Measurements from ENCODE around the gene FBXO3.
A peak's percentile ranks its signal among the peaks of the same experiment; 100 is the strongest.
"Not testable (repeated sequence)": the region's sequence is repeated elsewhere in the genome, so short reads cannot be mapped to it uniquely, and the experiment has no call there.

The FBXO3 gene

GRCh38 chr11:33730716-33731115, 43.6 kb downstream of the FBXO3 start:
- TF ChIP-seq CTCF (conservative IDR thresholded peaks at IDR 0.05; ENCODE audit: low read length) (no peak), EZH2phosphoT487 (IDR thresholded peaks at IDR 0.05; ENCODE audit: borderline replicate concordance) (no peak)
- Histone ChIP-seq H3K4me3 (ENCODE audit: low read length, poor library complexity, severe bottlenecking) (no peak overlapping the region), H3K79me2 (ENCODE audit: insufficient read depth, low read length) (peaks cover 69% of the 10 kb centered on the region), H3K36me3 (ENCODE audit: insufficient read depth, low read length) (no peaks in the 10 kb centered on the region), H3F3A (ENCODE audit: low read depth) (no peaks in the 10 kb centered on the region), H3K9me2 (replicated peaks; ENCODE audit: low read depth, low read length) (no peaks in the 10 kb centered on the region), H3K9me3 (ENCODE audit: insufficient read depth, low read depth, low read length) (no peaks in the 10 kb centered on the region), H4K20me1 (ENCODE audit: insufficient read depth, low read length, poor library complexity, severe bottlenecking) (peaks cover 10% of the 10 kb centered on the region), H2AFZ (ENCODE audit: low read length) (no peak overlapping the region), H3K4me2 (ENCODE audit: low read depth, low read length, poor library complexity, severe bottlenecking) (peak overlapping the region; percentile 43), H3K4me1 (ENCODE audit: insufficient read depth, low read length, poor library complexity, severe bottlenecking) (peaks cover 47% of the 10 kb centered on the region), H3K27me3 (ENCODE audit: insufficient read depth, low read length, poor library complexity, severe bottlenecking) (no peaks in the 10 kb centered on the region), H3K9ac (ENCODE audit: low read depth, low read length, poor library complexity, severe bottlenecking) (no peak overlapping the region)

GRCh38 chr11:33729072-33729664, 45.2 kb downstream of the FBXO3 start:
- H3K9ac ChIP-seq (ENCODE audit: low read depth, low read length, poor library complexity, severe bottlenecking); H3K9me2 ChIP-seq (replicated peaks; ENCODE audit: low read depth, low read length); H3K27me3 ChIP-seq (ENCODE audit: insufficient read depth, low read length, poor library complexity, severe bottlenecking); H3K4me2 ChIP-seq (ENCODE audit: low read depth, low read length, poor library complexity, severe bottlenecking); H3K9me3 ChIP-seq (ENCODE audit: insufficient read depth, low read depth, low read length); H2AFZ ChIP-seq (ENCODE audit: low read length); H3K4me3 ChIP-seq (ENCODE audit: low read length, poor library complexity, severe bottlenecking); H3K36me3 ChIP-seq (ENCODE audit: insufficient read depth, low read length); H3F3A ChIP-seq (ENCODE audit: low read depth): not testable (repeated sequence)
- Histone ChIP-seq H3K4me1 (ENCODE audit: insufficient read depth, low read length, poor library complexity, severe bottlenecking) (peaks cover 54% of the 10 kb centered on the region), H4K20me1 (ENCODE audit: insufficient read depth, low read length, poor library complexity, severe bottlenecking) (peaks cover 17% of the 10 kb centered on the region), H3K79me2 (ENCODE audit: insufficient read depth, low read length) (peaks cover 70% of the 10 kb centered on the region)

- peaks cover 22% of the 10 kb centered on the region for H4K20me1 ChIP-seq (ENCODE audit: insufficient read depth, low read length, poor library complexity, severe bottlenecking)
- H3K79me2 ChIP-seq (ENCODE audit: insufficient read depth, low read length), result peaks cover 71% of the 10 kb centered on the region
- not testable (repeated sequence) for H3K36me3 ChIP-seq (ENCODE audit: insufficient read depth, low read length); H3F3A ChIP-seq (ENCODE audit: low read depth); H3K9me3 ChIP-seq (ENCODE audit: insufficient read depth, low read depth, low read length); H3K9ac ChIP-seq (ENCODE audit: low read depth, low read length, poor library complexity, severe bottlenecking); H3K9me2 ChIP-seq (replicated peaks; ENCODE audit: low read depth, low read length); H2AFZ ChIP-seq (ENCODE audit: low read length); H3K27me3 ChIP-seq (ENCODE audit: insufficient read depth, low read length, poor library complexity, severe bottlenecking); H3K4me3 ChIP-seq (ENCODE audit: low read length, poor library complexity, severe bottlenecking); H3K4me2 ChIP-seq (ENCODE audit: low read depth, low read length, poor library complexity, severe bottlenecking)
- H3K4me1 ChIP-seq (ENCODE audit: insufficient read depth, low read length, poor library complexity, severe bottlenecking), result peaks cover 54% of the 10 kb centered on the region
Measured at GRCh38 chr11:33727539-33727938, 46.8 kb downstream of the FBXO3 start.

GRCh38 chr11:33725496-33725895, 48.8 kb downstream of the FBXO3 start:
- Histone ChIP-seq H3F3A (ENCODE audit: low read depth) (no peaks in the 10 kb centered on the region), H3K9ac (ENCODE audit: low read depth, low read length, poor library complexity, severe bottlenecking) (no peak overlapping the region), H4K20me1 (ENCODE audit: insufficient read depth, low read length, poor library complexity, severe bottlenecking) (peaks cover 18% of the 10 kb centered on the region), H3K36me3 (ENCODE audit: insufficient read depth, low read length) (peaks cover 16% of the 10 kb centered on the region; the same call in 1 of the 2 replicates), H3K9me2 (replicated peaks; ENCODE audit: low read depth, low read length) (no peaks in the 10 kb centered on the region), H3K4me3 (ENCODE audit: low read length, poor library complexity, severe bottlenecking) (no peak overlapping the region), H3K79me2 (ENCODE audit: insufficient read depth, low read length) (peaks cover 62% of the 10 kb centered on the region), H3K9me3 (ENCODE audit: insufficient read depth, low read depth, low read length) (no peaks in the 10 kb centered on the region), H3K4me2 (ENCODE audit: low read depth, low read length, poor library complexity, severe bottlenecking) (peak overlapping the region; percentile 12), H3K4me1 (ENCODE audit: insufficient read depth, low read length, poor library complexity, severe bottlenecking) (peaks cover 42% of the 10 kb centered on the region), H2AFZ (ENCODE audit: low read length) (no peak overlapping the region), H3K27me3 (ENCODE audit: insufficient read depth, low read length, poor library complexity, severe bottlenecking) (no peaks in the 10 kb centered on the region)
- TF ChIP-seq EZH2phosphoT487 (IDR thresholded peaks at IDR 0.05; ENCODE audit: borderline replicate concordance) (no peak), CTCF (conservative IDR thresholded peaks at IDR 0.05; ENCODE audit: low read length) (no peak)
